OCI-LY7 (cell line): ENCODE data around the gene AIFM3.

Source experiments
- CTCF ChIP-seq: fragments of 200-600 bp; sonication (generic); conservative IDR thresholded peaks from 2 replicates; pipeline ENCODE4 v1.5.1; 2014; ENCODE audit warnings: mild to moderate bottlenecking, antibody characterized with exemption, low read length, moderate library complexity, mixed read lengths
- EZH2phosphoT487 ChIP-seq: fragments of 200-600 bp; sonication (generic); IDR thresholded peaks from 2 replicates; pipeline ENCODE4 v1.6.1; 2018; ENCODE audit warnings: low read depth, borderline replicate concordance, mild to moderate bottlenecking, mixed run types, antibody characterized with exemption, low read length, moderate library complexity, mixed read lengths

DNA sequence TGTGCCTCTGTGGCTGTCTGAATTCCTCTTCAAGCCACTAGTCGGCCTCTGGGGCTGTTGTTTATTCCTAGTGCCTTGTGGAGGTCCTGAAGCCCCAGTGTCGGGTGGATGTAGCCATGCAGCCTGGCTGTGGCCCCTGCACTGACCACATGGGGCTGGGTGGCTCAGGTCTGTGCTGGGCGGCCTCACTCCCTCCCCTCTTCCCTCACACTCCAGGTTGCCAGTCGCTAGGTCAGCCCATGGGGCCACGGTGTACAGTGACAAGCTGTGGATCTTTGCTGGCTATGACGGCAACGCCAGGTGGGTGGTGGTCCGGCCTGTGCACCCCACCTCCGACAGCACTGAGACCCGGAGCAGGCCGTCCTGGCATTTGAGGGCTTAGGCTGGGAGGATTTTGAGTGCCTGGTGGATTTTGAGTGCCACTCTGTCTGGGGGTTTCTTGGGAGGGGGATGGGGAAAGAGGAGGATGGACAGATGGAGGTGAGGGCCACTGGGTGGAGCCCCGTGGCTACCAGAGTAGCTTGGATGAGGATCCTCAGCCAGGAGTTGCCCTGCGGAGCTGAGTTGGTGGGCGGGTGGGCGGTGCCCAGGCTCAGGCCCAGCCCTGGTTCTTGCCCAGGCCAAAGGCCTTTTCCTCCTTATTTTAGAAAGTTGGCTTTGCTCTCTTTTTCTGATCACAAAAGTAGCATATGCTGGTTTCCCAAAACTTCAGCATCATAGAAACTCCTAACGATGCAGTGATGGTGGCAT lies 21.7 kb downstream of the AIFM3 start:
- TF ChIP-seq CTCF (no peak), EZH2phosphoT487 (no peak)
